ENCODE data around the gene KCNJ18.
"Not testable (repeated sequence)": the region's sequence is repeated elsewhere in the genome, so short reads cannot be mapped to it uniquely, and the experiment has no call there.

KCNJ18 gene

GRCh38 chr17:21685061-21685795, 7.1 kb upstream of the KCNJ18 start:
- not testable (repeated sequence) for DNase-seq (ENCODE audit: low read depth in 2 of 2)

GRCh38 chr17:21686165-21687015, 5.9 kb upstream of the KCNJ18 start:
- DNase-seq (ENCODE audit: low read depth in 2 of 2), result no peak

GRCh38 chr17:21687136-21687953, 5.0 kb upstream of the KCNJ18 start:
- no peak for DNase-seq (ENCODE audit: low read depth in 2 of 2)

GRCh38 chr17:21688293-21688949, 3.9 kb upstream of the KCNJ18 start:
- no peak for DNase-seq (ENCODE audit: low read depth in 2 of 2)

- DNase-seq (ENCODE audit: low read depth in 2 of 2), result no peak
Observed at GRCh38 chr17:21689604-21690003, 2.7 kb upstream of the KCNJ18 start.

- not testable (repeated sequence) for DNase-seq (ENCODE audit: low read depth in 2 of 2)
Observed at GRCh38 chr17:21690811-21691210, 1.5 kb upstream of the KCNJ18 start.

GRCh38 chr17:21691481-21691880, 842 bp upstream of the KCNJ18 start:
- not testable (repeated sequence) for DNase-seq (ENCODE audit: low read depth in 2 of 2)

- not testable (repeated sequence) for DNase-seq (ENCODE audit: low read depth in 2 of 2)
Observed at GRCh38 chr17:21692704-21693065, 362 bp downstream of the KCNJ18 start.

GRCh38 chr17:21693391-21693796, 1.1 kb downstream of the KCNJ18 start:
- DNase-seq (ENCODE audit: low read depth in 2 of 2), result not testable (repeated sequence)

GRCh38 chr17:21693937-21694336, 1.6 kb downstream of the KCNJ18 start:
- DNase-seq (ENCODE audit: low read depth in 2 of 2), result not testable (repeated sequence)

- DNase-seq (ENCODE audit: low read depth in 2 of 2), result not testable (repeated sequence)
Observed at GRCh38 chr17:21696227-21696626, 3.9 kb downstream of the KCNJ18 start.

GRCh38 chr17:21696842-21697507, 4.7 kb downstream of the KCNJ18 start:
- DNase-seq (ENCODE audit: low read depth in 2 of 2), result not testable (repeated sequence)

GRCh38 chr17:21697508-21697860, 5.2 kb downstream of the KCNJ18 start:
- DNase-seq (ENCODE audit: low read depth in 2 of 2), result not testable (repeated sequence)

GRCh38 chr17:21698437-21699075, 6.2 kb downstream of the KCNJ18 start:
- not testable (repeated sequence) for DNase-seq (ENCODE audit: low read depth in 2 of 2)

- not testable (repeated sequence) for DNase-seq (ENCODE audit: low read depth in 2 of 2)
Observed at GRCh38 chr17:21699124-21699523, 6.8 kb downstream of the KCNJ18 start.

- DNase-seq (ENCODE audit: low read depth in 2 of 2), result not testable (repeated sequence)
Observed at GRCh38 chr17:21699573-21700236, 7.4 kb downstream of the KCNJ18 start.

GRCh38 chr17:21701090-21701489, 8.8 kb downstream of the KCNJ18 start:
- DNase-seq (ENCODE audit: low read depth in 2 of 2), result not testable (repeated sequence)

- DNase-seq (ENCODE audit: low read depth in 2 of 2), result not testable (repeated sequence)
Observed at GRCh38 chr17:21702029-21702428, 9.7 kb downstream of the KCNJ18 start.

GRCh38 chr17:21702521-21702920, 10.2 kb downstream of the KCNJ18 start:
- not testable (repeated sequence) for DNase-seq (ENCODE audit: low read depth in 2 of 2)

Data from stimulated activated CD8-positive, alpha-beta memory T cell treated with anti-CD3 and anti-CD28 coated beads, Interleukin-2, amount 100 ng/mL, for 48 hours (primary cell).